ENCODE data around the gene RNF187. TPM values are rescaled to one million over a fixed set of nuclear protein-coding genes. Genes with fewer than 3 reads are reported as not detected.

Gene RNF187
- polyA plus RNA-seq, 1 donor = 57.5 TPM

DNA sequence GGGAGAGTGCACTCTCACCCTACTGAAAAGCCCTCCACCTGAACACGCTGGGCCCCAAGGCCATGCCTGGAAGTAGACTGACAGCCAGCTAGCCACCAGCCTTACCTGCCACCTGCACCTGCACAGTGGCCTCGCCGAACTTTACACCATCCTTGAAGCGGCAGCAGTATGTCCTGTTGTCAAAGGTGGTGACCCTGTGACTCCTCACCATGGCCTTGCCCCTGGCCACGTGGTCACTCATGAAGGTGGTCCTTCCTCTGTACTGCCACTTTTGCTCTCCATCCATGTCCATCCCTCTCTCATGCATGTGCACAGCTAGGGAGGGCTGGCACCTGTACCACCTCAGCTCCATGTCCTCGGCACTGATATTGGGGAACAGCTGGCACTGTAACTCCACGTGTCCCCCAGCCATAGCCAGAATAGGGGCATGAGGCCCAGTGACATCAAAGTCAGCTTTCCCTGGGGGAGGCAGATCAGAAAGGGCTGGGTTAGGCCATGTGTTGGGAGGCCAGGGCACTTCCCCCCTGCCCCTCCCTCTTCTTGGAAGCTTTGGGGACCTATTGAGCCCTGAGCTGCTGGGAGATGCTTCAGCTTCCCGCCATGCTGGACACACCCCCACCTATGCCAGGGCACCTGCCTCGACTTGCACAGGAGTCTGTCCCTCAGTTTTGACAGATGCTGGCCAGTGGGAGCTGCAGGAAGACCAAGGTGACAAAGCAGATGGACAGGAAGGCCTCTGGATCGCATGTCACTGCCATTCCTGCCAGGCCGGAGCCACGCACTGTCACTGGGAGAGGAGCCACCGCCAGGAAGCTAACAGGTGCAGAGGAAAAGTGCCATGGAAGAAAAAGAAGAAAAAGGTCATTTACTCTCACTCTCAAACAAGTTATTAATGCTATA is 24.6 kb downstream of the RNF187 start:
- DNase-seq = no peak

DNA sequence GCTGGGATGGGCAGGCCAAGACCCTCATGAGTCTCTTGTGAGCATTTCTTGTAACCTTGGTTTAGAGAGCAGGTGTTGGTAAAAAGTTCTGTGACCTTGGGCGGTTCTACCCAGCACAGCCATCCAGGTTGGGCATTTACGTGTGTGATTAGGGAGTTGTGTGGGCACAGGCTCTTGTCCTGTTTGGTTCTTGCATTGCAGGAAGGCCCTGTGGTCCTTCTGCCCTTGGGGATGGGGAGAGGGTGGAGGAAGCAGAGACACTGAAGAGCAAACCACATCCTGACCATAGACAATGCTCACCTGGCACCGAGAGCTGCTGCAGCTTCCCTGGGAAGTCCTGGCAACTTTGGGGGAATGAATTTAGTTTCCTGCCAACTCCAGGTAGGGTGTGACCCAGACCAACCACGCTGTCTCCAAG is 25.6 kb downstream of the RNF187 start:
- no peak for DNase-seq

DNA sequence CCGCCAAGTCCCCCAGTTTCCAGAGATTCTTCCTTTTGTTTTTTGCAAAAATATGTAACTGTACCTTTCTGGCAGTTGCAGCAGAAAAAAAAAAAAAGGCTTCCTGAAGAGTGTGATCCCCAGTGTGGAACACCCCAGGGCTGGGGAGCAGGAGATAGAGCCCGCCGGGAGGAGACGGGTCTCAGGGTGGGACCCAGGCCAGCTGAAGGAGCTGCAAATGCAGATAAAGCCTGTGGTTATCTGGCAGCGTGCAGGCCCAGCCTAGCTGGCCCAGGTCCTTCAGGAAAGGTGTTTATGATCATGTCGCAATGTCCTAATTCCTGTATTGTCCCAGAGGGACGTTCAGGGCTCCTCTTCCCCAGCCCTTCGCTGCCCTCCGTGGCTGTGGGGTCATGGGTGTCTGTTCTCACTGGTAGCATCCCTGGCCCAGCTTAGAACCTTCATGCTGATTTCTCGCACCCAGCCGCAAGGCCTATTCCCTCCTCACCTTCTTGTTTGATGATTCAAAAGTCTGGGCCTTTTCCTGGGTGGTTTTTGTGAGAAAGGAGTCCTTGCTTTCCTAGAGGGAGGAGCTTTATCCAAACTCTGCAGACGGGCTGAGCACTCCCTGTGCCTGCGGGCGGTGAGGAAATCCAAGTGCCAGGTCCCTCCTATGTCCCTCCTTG is 26.2 kb downstream of the RNF187 start:
- no peak for DNase-seq

DNA sequence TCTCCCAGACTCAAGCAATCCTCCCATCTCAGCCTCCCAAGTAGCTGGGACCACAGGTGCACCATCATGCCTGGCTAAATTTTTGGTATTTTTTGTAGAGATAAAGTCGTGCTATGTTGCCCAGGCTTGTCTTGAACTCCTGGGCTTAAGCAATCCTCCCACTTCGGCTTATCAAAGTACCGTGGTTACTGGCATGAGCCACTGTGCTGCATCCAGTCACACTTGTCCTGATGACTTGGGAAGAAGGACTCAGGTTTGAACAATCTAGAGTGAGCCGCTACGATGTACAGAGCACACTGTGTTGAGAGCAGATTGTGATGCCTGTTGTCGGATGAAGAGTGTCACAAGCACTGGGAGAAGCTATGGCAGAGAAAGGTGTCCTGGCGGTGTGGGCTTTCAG is 27.2 kb downstream of the RNF187 start:
- no peak for DNase-seq

DNA sequence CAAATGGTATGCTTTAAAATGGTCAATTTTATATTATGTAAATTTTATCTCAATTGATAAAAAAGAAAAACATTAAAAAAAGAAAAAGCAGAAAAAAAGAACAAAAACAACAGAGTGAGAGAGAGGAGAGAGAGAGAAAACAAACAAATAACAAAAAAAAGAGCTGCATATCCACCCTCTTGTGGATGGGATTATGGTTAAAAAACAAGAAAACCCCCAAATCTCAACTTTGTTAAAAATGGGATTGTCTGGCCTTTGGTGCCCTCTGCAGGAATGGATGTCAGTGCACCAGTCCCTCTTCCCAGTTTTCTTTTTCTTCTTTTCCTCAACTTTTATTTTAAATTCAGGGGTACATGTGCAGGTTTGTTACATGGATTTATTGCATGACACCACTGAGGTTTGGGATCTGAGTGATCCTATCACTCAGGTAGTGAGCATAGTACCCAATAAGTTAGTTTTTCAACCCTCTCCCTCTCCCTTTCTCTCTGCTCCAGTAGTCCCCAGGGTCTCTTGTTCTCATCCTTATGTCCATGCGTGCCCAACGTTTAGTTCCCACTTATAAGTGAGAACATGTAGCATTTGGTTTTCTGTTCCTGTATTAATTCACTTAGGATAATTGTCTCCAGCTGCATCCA is 28.1 kb downstream of the RNF187 start:
- DNase-seq = peak; percentile 42

DNA sequence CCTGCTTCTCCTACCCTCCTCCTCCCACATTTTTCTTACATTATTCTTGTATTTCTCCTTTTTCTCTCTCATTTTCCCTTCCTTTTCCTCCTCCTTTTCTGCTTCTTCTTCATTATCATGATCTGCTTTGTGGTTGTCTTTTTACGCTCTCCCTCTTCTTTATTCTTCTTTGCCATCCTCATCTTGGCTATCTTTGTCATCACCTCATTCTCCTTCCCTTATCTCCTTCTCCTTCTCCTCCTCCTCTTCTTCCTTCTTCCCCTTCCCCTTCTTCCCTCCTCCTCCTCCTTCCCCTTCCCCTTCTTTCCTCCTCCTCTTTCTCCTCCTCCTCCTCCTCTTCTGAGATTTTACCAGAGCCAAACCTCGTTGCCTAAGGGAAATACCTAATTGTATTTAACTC is 30.5 kb downstream of the RNF187 start:
- DNase-seq = no peak

DNA sequence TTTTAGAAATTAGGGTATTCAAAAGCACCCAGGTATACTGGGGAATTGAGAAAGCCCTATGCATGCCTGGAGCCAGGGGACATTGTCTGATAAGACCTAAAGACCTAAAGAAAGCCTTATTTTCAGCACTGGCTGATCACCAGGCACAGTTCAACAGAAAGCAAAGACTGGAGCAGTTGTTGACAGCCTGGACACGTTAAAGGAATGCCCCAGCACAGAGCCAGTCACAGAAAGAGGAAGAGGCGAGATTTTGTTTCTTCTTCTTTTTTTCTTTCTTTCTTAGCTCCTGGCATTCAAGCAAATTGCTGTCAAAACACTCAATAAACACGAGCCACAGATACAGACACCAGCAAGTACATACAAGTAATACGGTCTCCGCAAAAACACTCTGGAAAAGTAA is 40.4 kb downstream of the RNF187 start:
- no peak for DNase-seq

DNA sequence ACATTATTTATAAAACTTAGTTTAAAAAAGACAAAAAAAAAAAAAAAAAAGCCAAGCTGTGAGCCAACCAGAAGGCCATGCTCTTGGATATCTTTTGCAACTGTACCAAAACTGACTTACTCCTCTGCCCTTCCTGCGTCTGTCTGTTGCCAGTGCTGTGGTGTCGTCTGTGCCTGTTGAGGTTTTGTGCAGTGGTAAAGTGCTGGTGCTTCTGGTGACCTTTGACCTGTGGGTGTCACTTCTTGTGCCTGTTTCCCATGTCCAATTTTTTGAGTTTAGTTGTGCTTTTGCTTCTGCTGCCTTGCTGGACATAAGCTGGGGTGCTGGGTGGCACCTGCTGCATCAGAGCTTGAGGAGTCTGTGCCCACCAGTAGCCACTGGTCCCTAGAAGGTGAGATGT is 41.4 kb downstream of the RNF187 start:
- no peak for DNase-seq

DNA sequence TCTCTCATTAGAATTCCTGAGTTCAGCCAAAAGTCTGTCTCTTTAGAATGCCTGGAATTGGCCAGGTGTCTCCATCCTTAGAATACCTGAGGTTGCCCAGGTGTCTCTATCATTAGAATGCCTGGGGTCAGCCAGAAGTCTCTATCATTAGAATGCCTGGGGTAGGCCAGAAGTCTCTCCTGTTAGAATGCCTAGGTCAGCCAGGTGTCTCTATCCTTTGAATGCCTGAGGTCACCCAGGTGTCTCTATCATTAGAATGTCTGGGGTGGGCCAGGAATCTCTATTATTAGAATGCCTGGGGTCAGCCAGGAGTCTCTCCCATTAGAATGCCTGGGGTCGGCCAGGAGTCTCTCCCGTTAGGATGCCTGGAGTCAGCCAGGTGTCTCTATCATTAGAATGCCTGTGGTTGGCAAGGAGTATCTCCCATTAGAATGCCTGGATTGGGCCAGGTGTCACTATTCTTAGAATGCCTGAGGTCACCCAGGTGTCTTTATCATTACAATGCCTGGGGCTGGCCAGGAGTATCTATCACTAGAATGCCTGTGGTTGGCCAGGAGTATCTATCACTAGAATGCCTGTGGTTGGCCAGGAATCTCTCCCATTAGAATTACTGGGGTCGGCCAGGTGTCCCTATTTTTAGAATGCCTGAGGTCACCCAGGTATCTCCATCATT is 43.0 kb downstream of the RNF187 start:
- no peak for DNase-seq

DNA sequence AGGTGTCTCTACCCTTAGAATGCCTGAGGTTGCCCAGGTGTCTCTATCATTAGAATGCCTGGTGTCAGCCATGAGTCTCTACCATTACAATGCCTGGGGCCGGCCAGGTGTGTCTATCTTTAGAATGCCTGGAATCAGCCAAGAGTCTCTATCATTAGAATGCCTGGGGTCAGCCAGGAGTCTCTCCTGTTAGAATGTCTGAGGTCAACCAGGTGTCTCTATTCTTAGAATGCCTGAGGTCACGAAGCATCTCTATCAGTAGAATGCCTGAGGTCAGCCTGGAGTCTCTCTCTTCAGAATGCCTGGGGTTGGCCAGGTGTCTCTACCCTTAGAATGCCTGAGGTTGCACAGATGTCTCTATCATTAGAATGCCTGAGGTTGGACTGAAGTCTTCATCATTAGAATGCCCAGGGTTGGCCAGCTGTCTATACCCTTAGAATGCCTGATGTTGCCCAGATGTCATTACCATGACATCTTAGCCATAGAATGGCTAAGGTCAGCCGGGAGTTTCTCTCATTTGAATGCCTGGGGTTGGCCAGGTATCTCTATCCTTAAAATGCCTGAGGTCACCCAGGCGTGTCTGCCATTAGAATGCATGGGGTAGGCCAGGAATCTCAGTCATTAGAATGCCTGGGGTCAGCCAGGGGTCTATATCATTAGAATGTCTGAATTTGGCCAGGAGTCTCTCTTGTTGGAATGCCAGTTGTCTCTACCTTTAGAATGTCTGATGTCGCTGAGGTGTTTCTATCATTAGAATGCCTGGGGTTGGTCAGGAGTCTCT is 44.0 kb downstream of the RNF187 start:
- no peak for DNase-seq

DNA sequence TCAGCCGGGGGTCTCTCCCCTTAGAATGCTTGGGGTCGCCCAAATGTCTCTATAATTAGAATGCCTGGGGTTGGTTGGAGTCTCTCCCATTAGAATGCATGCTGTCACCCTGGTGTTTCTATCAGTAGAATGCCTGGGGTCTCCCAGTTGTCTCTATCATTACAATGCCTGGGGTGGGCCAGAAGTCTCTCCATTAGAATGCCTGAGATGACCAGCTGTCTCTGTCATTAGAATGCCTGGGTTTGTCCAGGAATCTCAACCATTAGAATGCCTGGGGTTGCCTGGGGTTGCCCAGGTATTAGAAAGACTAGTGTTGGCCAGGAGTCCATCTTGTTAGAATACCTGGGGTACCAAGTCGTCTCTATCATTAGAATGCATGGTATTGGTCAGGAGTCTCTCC is 51.6 kb downstream of the RNF187 start:
- no peak for DNase-seq

DNA sequence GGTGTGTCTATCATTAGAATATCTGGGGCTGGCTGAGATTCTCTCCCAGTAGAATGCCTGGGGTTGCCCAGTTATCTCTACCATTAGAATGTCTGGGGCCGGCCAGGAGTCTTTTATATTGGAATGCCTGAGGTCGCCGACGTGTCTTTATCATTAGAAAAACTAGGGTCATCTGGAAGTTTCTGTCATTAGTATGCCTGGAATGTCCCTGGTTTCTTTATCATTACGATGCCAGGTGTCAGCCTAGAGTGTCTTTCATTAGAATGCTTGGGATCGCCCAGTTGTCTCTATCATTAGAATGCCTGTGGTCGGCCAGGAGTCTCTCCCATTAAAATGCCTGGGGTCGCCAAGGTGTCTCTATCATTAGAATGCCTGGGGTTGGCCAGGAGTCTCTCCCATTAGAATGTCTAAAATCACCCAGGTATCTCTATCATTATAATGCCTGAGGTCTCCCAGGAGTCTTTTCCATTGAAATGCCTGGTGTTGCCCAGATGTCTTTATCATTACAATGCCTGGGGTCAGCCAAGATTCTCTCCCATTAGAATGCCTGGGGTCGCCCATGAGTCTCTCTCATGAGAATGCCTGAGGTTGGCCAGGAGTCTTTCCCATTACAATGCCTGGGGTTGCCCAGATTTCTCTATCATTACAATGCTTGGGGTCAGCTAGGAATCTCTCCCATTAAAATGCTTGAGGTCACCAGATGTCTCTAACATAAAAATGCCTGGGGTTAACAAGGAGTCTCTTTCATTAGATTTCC is 53.2 kb downstream of the RNF187 start:
- no peak for DNase-seq

DNA sequence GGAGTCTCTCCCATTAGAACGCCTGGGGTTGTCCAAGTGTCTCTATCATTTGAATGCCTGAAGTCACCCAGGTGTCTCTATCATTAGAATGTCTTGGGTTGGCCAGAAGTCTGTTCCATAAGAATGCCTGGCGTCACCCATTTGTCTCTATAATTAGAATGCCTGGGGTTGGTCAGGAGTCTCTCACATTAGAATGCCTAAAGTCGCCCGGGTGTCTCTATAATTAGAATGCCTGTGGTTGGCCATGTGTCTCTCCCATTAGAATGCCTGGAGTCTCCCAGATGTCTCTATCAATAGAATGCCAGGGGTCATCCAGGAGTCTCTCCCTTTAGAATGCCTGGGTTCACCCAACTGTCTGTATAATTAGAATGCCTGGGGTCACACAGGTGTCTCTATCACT is 54.5 kb downstream of the RNF187 start:
- DNase-seq = no peak

DNA sequence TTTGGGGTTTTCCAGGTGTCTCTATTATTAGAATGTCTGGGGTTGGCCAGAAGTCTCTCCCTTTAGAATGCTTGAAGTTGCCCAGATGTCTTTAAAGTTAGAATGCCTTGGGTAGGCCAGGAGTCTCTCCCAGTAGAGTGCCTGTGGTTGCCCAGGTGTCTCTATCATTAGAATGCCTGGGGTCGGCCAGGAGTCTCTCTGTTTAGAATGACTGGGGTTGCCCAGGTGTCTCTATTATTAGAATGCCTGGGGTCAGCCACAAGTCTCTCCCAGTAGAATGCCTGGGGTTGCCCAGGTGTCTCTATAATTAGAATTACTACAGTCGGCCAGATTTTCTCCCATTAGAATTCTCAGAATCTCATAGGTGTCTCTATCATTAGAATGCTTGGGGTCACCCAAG is 55.2 kb downstream of the RNF187 start:
- DNase-seq = no peak

DNA sequence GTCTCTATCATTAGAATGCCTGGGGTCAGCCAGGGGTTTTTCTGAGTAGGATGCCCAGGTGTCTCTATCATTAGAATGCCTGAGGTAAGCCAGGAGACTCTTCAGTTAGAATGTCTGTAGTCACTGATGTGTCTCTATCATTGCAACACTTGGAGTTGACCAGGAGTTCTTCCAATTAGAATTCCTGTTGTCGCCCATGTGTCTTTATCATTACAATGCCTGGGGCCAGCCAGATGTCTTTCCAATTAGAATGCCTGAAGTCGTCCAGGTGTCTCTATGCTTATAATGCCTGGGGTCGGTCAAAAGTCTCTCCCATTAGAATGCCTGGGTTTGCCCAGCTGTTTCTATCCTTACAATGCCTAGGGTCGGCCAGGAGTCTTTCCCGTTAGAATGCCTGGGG is 55.8 kb downstream of the RNF187 start:
- no peak for DNase-seq

DNA sequence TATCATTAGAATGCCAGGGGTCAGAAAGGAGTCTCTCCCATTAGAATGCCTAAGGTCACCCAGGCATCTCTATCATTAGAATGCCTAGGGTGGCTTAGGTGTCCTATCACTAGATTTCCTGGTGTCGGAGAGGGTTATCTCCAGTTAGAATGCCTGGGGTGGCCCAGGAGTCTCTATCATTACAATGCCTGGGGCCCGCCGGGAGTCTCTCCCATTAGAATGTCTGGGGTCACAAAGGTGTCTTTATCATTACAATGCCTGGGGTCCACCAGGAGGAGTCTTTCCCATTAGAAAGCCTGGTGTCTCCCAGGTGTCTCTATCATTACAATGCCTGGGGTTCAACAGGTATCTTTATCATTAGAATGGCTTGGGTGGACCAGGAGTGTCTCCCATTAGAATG is 56.2 kb downstream of the RNF187 start:
- no peak for DNase-seq

DNA sequence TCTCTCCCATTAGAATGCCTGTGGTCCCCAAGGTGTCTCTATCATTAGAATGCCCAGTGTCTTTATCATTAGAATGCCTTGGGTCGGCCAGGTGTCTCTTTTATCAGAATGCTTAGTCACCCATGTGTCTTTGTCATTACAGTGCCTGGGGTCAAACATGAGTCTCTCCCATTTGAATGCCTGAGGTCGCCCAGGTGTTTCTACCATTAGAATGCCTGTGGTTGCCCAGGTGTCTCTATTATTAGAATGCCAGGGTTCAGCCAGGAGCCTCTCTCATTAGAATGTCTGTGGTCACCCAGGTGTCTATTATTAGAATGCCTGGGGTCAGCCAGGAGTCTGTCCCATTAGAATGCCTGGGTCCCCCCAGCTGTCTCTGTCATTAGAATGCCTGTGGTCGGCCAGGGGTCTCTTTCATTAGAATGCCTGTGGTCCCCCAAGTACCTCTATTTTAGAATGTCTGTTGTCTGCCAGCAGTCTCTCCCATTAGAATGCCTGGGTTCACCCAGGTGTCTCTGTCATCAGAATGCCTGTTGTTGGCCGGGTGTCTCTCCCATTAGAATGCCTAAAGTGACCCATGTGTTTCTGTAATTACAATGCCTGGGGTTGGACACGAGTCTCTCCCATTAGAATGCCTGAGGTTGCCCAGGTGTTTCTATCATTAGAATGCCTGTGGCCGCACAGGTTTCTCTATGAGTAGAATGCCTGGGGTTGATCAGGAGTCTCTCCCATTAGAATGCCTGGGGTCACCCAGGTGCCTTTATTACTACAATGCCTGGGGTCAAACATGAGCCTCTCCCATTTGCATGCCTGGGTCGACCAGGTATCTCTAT is 57.1 kb downstream of the RNF187 start:
- DNase-seq = no peak

DNA sequence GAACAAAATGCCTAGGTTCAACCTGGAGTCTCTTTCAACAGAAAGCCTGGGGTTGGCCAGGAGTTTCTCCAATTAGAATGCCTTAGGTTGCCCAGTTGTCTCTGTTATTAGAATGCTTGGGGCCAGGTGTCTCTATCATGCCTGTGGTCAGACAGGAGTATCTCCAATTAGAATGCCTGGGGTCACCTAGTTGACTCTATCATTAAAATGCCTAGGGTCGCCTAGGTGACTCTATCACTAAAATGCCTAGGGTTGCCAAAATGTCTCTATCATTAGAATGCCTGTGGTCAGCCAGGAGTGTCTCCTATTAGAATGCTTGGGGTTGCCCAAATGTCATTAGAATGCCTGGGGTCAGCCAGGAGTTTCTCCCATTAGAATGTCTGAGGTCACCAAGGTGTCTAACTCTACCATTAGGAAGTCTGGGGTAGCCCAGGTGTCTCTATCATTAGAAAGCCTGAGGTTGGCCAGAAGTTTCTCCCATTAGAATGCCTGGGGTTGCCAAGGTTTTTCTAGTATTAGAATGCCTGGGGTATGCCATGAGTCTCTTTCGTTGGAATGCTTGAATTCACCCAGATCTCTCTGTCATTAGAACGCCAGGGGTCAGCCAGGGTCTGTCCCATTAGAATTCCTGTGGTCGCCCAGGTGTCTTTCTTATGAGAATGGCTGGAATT is 57.9 kb downstream of the RNF187 start:
- no peak for DNase-seq

Measured in hindlimb muscle (tissue), 1 donor.